Spleen (tissue), 11 donors: ENCODE measurements around the gene PIK3R5. TPM values are rescaled to one million over a fixed set of nuclear protein-coding genes. Genes with fewer than 3 reads are reported as not detected.

Source experiments
- DNase-seq: peaks from one replicate; pipeline ENCODE4 v3.0.0-alpha.2; 2020
- H3K27ac ChIP-seq, 8 donors: fragments of 200-600 bp; sonication (generic) in 7 of 8; 1 replicate in 4 of 8; 2 replicates in 4 of 8; pipeline versions ENCODE4 v1.5.0 to v1.8.0; 2016 to 2021; ENCODE audit warnings: inconsistent platforms in 4 of 8, mild to moderate bottlenecking in 4 of 8, moderate library complexity in 1 of 8
- H3K27me3 ChIP-seq, 7 donors: fragments of 200-600 bp; sonication (generic) in 6 of 7; replicated peaks in 1 of 7; 1 replicate in 4 of 7; 2 replicates in 3 of 7; pipeline versions ENCODE4 v1.5.0 to v1.8.0; 2016 to 2021; ENCODE audit warnings: inconsistent platforms in 3 of 7, mild to moderate bottlenecking in 1 of 7
- H3K36me3 ChIP-seq, 6 donors: fragments of 200-600 bp; sonication (generic) in 5 of 6; 1 replicate in 4 of 6; 2 replicates in 2 of 6; pipeline versions ENCODE4 v1.5.0 to v1.8.0; 2016 to 2021; ENCODE audit warnings: inconsistent platforms in 2 of 6
- H3K4me1 ChIP-seq, 6 donors: fragments of 200-600 bp; sonication (generic) in 5 of 6; 1 replicate in 3 of 6; 2 replicates in 3 of 6; pipeline versions ENCODE4 v1.5.0 to v1.8.0; 2016 to 2021; ENCODE audit warnings: inconsistent platforms in 3 of 6
- H3K4me3 ChIP-seq, 8 donors: fragments of 200-600 bp; sonication (generic) in 7 of 8; 1 replicate in 4 of 8; 2 replicates in 4 of 8; pipeline versions ENCODE4 v1.5.0 to v1.8.0; 2016 to 2021; ENCODE audit warnings: inconsistent platforms in 4 of 8, mild to moderate bottlenecking in 4 of 8, moderate library complexity in 2 of 8
- H3K9me3 ChIP-seq, 8 donors: fragments of 200-600 bp; sonication (generic) in 7 of 8; 1 replicate in 4 of 8; 2 replicates in 4 of 8; pipeline versions ENCODE4 v1.5.0 to v1.8.0; 2016 to 2021; ENCODE audit warnings: inconsistent platforms in 4 of 8
- POLR2A ChIP-seq, 3 donors: fragments of 450-650 bp; IDR thresholded peaks; one replicate each; pipeline ENCODE4 v1.5.1; 2017; ENCODE audit warnings: antibody characterized with exemption in 3 of 3, mild to moderate bottlenecking in 1 of 3
- POLR2AphosphoS5 ChIP-seq, 3 donors: sonication (generic); formaldehyde crosslinking; IDR thresholded peaks; one replicate each; pipeline ENCODE4 v1.5.1; 2017; ENCODE audit warnings: antibody characterized with exemption in 3 of 3
- WGBS, 5 donors: extraction: QIAGEN DNeasy Blood & Tissue Kit in 3 of 5; methylation state at CpG; one replicate each; pipeline versions ENCODE4 v1.1.5 to v1.1.7; 2013 to 2018; 5-methylcytosine and 5-hydroxymethylcytosine counted together
- intact Hi-C: fragments of 100-400 bp; cut with DNase I; formaldehyde crosslinking; loops from one replicate; pipeline ENCODE4 v1.15.0; 2023; ENCODE audit warnings: low total_unique reads
- polyA plus RNA-seq, 3 donors: library from polyadenylated mRNA; stranded (reverse); fragments of 200-250 nt; gene quantifications; one replicate each; pipeline ENCODE4 v1.2.1, GENCODE V29; 2013
- total RNA-seq, 7 donors: library from RNA; depleted of rRNA in 3 of 7; stranded (reverse); fragments of >200 nt in 3 of 7; fragmentation: NEBNext Ultra II Directional in 4 of 7; extraction: Animal tissue kit (Norgen Biotek cat#: 25700) in 4 of 7; gene quantifications; one replicate each; pipeline versions ENCODE4 v1.1.0 to v1.2.1, GENCODE V29; 2016 to 2021
- TF ChIP-seq, protein P1 (sequence below), 11 experiments: fragments of 200-600 bp in 7 of 11; fragments of 450-650 bp in 4 of 11; sonication (generic) in 4 of 11; IDR thresholded peaks in 8 of 11; conservative IDR thresholded peaks in 3 of 11; 1 replicate in 7 of 11; 2 replicates in 4 of 11; pipeline versions ENCODE4 v1.4.0 to v1.8.0; 2016 to 2021; ENCODE audit warnings: antibody characterized with exemption in 11 of 11, inconsistent platforms in 4 of 11, mild to moderate bottlenecking in 1 of 11
- donor health status: healthy with polysubstance abuse.
- donor health status: DM: no; HTN: no; CAD: no; lungs with moderate emphysema.
- donor health status: DM: no; HTN: no; CAD: no.
- donor health status: Bipolar disorder and iron deficiency.
- donor health status: healthy.
- donor health status: DM: no; HTN: no; CAD: no.
- donor health status: DM: yes; HTN: yes; CAD: no.

PIK3R5 gene
- total and polyA plus RNA-seq, 10 donors, result 8.5 to 110 (median 68.4) TPM

DNA sequence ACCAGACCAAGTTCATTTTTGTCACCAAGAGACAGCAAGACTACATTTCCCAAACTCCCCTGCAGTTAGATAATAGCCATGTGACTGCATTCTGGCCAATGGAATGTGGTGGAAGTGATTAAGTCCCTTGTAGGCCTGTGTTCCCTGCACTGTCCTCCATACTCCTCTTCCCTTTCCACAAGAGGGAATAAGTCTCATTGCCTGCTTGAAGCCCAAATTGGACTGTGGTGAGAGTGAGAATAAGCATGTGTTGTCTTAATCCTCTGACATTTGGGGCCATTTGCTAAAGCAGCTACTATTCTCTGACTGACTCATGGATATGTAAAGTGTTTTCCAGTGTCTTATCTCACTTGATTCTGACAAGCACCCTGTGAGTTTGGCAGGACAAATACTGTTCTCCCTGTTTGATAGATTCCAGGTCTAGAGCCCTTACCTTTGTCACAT lies 118.7 kb downstream of the PIK3R5 start:
- TF ChIP-seq POLR2A (IDR thresholded peaks at IDR 0.05) (no peak), POLR2AphosphoS5 (IDR thresholded peaks at IDR 0.05) (no peak)
- TF ChIP-seq, protein P1, sequence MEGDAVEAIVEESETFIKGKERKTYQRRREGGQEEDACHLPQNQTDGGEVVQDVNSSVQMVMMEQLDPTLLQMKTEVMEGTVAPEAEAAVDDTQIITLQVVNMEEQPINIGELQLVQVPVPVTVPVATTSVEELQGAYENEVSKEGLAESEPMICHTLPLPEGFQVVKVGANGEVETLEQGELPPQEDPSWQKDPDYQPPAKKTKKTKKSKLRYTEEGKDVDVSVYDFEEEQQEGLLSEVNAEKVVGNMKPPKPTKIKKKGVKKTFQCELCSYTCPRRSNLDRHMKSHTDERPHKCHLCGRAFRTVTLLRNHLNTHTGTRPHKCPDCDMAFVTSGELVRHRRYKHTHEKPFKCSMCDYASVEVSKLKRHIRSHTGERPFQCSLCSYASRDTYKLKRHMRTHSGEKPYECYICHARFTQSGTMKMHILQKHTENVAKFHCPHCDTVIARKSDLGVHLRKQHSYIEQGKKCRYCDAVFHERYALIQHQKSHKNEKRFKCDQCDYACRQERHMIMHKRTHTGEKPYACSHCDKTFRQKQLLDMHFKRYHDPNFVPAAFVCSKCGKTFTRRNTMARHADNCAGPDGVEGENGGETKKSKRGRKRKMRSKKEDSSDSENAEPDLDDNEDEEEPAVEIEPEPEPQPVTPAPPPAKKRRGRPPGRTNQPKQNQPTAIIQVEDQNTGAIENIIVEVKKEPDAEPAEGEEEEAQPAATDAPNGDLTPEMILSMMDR (IDR thresholded peaks at IDR 0.05 in 8 of 11, conservative IDR thresholded peaks at IDR 0.05 in 3 of 11), result no peak
- intact Hi-C loops, result no loop called here
- peaks cover 0 to 17% (median 0%) of the 10 kb centered on the region in 6 donors for H3K36me3 ChIP-seq
- H3K4me1 ChIP-seq, result peaks cover 0 to 16% (median 0%) of the 10 kb centered on the region in 6 donors
- no peaks in the 10 kb centered on the region for H3K27me3 ChIP-seq
- no peak for DNase-seq
- H3K27ac ChIP-seq, result no peak overlapping the region
- no peak overlapping the region for H3K4me3 ChIP-seq
- H3K9me3 ChIP-seq, result peaks cover 0 to 4% (median 0%) of the 10 kb centered on the region in 8 donors

DNA sequence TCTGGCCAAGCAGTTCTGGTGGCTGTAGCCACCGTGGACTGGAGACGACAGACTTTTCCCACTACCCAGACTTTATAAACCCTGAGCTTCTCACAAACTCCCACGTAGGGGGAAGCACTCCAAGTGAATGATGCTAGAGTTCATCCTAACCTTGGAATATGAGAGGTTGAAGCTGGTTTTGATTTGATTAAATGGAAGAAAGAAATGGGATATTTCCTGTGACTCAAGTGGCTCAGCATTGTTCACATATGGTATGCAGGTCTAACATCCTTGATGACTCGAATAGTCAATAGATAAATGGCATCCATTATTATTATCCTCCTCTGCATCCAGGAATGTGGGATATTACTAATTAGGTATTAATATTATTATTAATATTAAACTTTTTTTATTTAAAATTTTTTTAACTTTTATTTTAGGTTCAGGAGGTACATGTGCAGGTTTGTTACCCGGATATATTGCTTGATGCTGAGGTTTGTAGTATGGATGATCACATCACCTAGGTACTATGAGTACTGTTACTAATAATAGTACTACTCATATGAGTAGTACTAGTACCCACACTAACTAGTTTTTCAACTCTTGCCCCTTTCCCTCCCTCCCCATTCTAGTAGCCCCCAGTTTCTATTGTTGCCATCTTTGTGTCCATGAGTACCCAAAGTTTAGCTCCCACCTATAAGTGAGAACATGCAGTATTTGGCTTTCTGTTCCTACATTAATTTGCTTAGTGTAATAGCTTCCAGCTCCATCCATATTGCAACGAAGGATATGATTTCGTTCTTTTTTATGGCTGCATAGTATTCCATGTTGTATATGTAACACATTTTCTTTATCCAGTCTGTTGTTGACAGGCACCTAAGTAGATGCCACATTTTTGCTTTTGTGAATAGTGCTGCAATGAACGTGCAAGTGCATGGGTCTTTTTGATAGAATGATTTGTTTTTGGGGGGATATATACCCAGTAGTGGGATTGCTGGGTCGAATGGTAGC lies 121.0 kb downstream of the PIK3R5 start:
- WGBS, 5 donors, result 71 to 87% (median 82%) methylated on average over 9 of the region's 9 CpGs
- TF ChIP-seq POLR2A (IDR thresholded peaks at IDR 0.05) (no peak), POLR2AphosphoS5 (IDR thresholded peaks at IDR 0.05) (no peak)
- TF ChIP-seq, protein P1 (IDR thresholded peaks at IDR 0.05 in 8 of 11, conservative IDR thresholded peaks at IDR 0.05 in 3 of 11), result no peak
- Histone ChIP-seq H3K9me3 (peaks cover 0 to 4% (median 0%) of the 10 kb centered on the region in 8 donors), H3K4me3 (no peak overlapping the region), H3K36me3 (peaks cover 0 to 17% (median 0%) of the 10 kb centered on the region in 6 donors), H3K4me1 (peaks cover 0 to 16% (median 0%) of the 10 kb centered on the region in 6 donors), H3K27ac (peak overlapping the region in 1 of 8 donors; percentile 8), H3K27me3 (no peaks in the 10 kb centered on the region)
- intact Hi-C loops, result no loop called here
- DNase-seq, result no peak

DNA sequence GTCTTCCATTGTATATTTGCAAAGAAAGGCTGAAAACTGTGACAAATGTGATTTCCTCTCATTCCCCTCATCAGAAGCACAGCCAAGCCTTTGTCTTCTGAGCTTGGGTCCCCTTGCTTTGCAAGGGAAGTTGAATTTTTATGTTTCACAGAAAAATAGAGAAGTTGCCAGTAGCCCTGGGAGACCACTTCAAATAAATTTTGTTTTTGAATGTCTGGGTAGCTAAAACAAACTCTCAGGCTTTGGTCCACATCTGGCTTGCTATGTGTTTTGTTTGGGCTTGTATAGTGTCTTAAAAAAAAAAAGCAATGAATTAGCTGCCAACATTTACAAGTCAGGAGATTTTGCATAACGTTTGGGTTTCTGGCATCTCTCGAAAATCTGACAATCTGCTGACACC lies 122.2 kb downstream of the PIK3R5 start:
- H3K4me3 ChIP-seq, result no peak overlapping the region
- no peak for DNase-seq
- peak overlapping the region in 1 of 8 donors; percentile 8 for H3K27ac ChIP-seq
- WGBS, 5 donors, result 21 to 54% (median 47%) methylated on average over 2 of the region's 2 CpGs
- peaks cover 0 to 4% (median 0%) of the 10 kb centered on the region in 8 donors for H3K9me3 ChIP-seq
- H3K4me1 ChIP-seq, result peaks cover 0 to 16% (median 0%) of the 10 kb centered on the region in 6 donors
- peaks cover 0 to 6% (median 0%) of the 10 kb centered on the region in 7 donors for H3K27me3 ChIP-seq
- intact Hi-C loops, result no loop called here
- TF ChIP-seq POLR2AphosphoS5 (IDR thresholded peaks at IDR 0.05), result no peak
- TF ChIP-seq POLR2A (IDR thresholded peaks at IDR 0.05), result no peak
- TF ChIP-seq, protein P1 (IDR thresholded peaks at IDR 0.05 in 8 of 11, conservative IDR thresholded peaks at IDR 0.05 in 3 of 11), result no peak
- peaks cover 0 to 19% (median 0%) of the 10 kb centered on the region in 6 donors for H3K36me3 ChIP-seq

DNA sequence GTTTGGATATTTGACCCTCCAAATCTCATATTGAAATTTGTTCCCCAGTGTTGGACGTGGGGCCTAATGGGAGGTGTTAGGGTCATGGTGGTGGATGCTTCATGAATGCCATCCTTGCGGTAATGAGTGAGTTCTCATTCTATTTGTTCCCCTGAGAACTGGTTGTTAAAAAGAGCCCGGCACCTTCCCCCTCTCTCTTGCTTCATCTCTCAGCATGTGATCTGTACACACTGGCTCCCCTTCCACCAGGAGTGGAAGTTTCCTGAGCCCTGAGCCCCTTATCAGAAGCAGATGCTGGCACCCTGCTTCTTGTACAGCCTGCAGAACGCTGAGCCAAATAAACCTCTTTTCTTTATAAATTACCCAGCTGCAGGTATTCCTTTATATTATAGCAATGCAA lies 123.7 kb downstream of the PIK3R5 start:
- Histone ChIP-seq H3K36me3 (peaks cover 0 to 17% (median 0%) of the 10 kb centered on the region in 6 donors), H3K27ac (no peak overlapping the region), H3K4me3 (no peak overlapping the region), H3K4me1 (peaks cover 0 to 16% (median 0%) of the 10 kb centered on the region in 6 donors), H3K27me3 (peaks cover 0 to 12% (median 0%) of the 10 kb centered on the region in 7 donors), H3K9me3 (peaks cover 0 to 4% (median 0%) of the 10 kb centered on the region in 8 donors)
- TF ChIP-seq POLR2AphosphoS5 (IDR thresholded peaks at IDR 0.05) (no peak), POLR2A (IDR thresholded peaks at IDR 0.05) (no peak)
- TF ChIP-seq, protein P1 (IDR thresholded peaks at IDR 0.05 in 8 of 11, conservative IDR thresholded peaks at IDR 0.05 in 3 of 11), result no peak
- intact Hi-C loops, result no loop called here
- WGBS, 5 donors, result 75 to 89% (median 81%) methylated on average over 4 of the region's 4 CpGs
- no peak for DNase-seq
